ENCODE results near the gene E4F1.

DNA sequence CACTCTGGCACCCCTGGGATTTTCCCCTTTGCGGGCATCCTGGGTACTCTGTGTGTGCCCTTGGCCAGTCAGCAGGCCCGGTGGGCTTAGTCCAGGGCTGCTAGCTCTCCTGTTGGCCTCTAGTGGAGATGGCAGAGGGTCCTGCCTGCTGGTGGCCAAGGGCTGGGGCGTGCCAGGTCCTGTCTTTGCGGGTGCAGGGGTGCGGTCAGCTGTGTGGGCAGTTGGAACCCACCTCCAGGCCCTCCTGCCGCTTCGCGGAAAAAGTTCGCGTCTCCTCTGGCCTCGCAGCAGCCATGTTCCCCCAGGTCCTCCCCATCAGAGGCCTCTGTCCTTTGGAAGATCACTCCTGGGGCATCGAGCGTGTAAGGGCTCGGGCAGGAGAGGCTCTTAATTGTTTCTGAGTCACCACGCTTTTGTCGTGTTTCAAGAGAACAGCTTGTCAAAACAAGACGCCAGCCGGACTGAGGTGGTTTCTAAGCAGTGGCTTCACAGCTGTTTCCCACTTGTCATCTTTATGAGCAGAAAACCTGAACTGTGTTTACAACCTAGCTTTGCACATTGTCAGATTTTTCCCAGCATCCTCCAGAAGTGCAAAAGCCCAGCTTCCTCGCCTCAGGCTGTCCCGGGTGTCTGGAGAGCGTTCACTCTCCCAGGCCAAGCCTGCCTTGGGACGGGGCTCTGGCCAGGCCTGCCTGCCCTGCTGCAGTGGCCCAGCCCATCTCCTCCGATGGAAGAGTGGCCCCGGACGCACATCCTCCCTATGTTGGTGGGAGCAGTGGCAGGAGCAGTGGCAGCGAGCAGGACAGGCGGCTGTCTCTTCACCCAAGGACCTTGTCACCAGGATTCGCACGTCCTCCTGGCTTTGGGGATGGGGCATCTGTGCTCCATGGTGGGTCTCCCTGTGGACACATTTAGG lies 7.9 kb downstream of the E4F1 start:
- TF ChIP-seq TAF1 (IDR thresholded peaks at IDR 0.05; ENCODE audit: borderline replicate concordance, low read depth, low read length) (no peak), POLR2A (IDR thresholded peaks at IDR 0.05; ENCODE audit: low read depth, low read length) (no peak)

All from GM12892 (cell line).